Stimulated activated CD8-positive, alpha-beta memory T cell treated with anti-CD3 and anti-CD28 coated beads, Interleukin-15, amount 100 ng/mL, for 48 hours (primary cell): ENCODE data around the gene PGA4.
"Not testable (repeated sequence)": the region's sequence is repeated elsewhere in the genome, so short reads cannot be mapped to it uniquely, and the experiment has no call there.

Experiments used
- DNase-seq, 2 donors: peaks; one replicate each; pipeline ENCODE4 v3.0.0-alpha.2; 2020; ENCODE audit warnings: low read depth in 2 of 2

PGA4 gene

GRCh38 chr11:61204502-61205059, 17.6 kb upstream of the PGA4 start:
- DNase-seq: not testable (repeated sequence)

- not testable (repeated sequence) for DNase-seq
These were observed 14.4 kb upstream of the PGA4 start for GRCh38 chr11:61207636-61208310.

- not testable (repeated sequence) for DNase-seq
These were observed 11.5 kb upstream of the PGA4 start for GRCh38 chr11:61210629-61211028.

- DNase-seq: not testable (repeated sequence)
These were observed 10.7 kb upstream of the PGA4 start for GRCh38 chr11:61211327-61211952.

- not testable (repeated sequence) for DNase-seq
These were observed 9.9 kb upstream of the PGA4 start for GRCh38 chr11:61212202-61212601.

- DNase-seq: not testable (repeated sequence)
These were observed 8.3 kb upstream of the PGA4 start for GRCh38 chr11:61213711-61214324.

- DNase-seq: not testable (repeated sequence)
These were observed 3.8 kb upstream of the PGA4 start for GRCh38 chr11:61218306-61218705.

- DNase-seq: not testable (repeated sequence)
These were observed 3.1 kb upstream of the PGA4 start for GRCh38 chr11:61219016-61219415.

- not testable (repeated sequence) for DNase-seq
These were observed 545 bp downstream of the PGA4 start for GRCh38 chr11:61222692-61223091.

GRCh38 chr11:61226457-61227137, 4.5 kb downstream of the PGA4 start:
- DNase-seq: not testable (repeated sequence)

- DNase-seq: not testable (repeated sequence)
These were observed 7.3 kb downstream of the PGA4 start for GRCh38 chr11:61229458-61229857.

- not testable (repeated sequence) for DNase-seq
These were observed 8.9 kb downstream of the PGA4 start for GRCh38 chr11:61231033-61231432.

GRCh38 chr11:61231585-61231984, 9.4 kb downstream of the PGA4 start:
- DNase-seq: not testable (repeated sequence)

- not testable (repeated sequence) for DNase-seq
These were observed 10.5 kb downstream of the PGA4 start for GRCh38 chr11:61232548-61233145.

GRCh38 chr11:61237130-61237529, 15.0 kb downstream of the PGA4 start:
- not testable (repeated sequence) for DNase-seq

- not testable (repeated sequence) for DNase-seq
These were observed 18.1 kb downstream of the PGA4 start for GRCh38 chr11:61240288-61240687.

GRCh38 chr11:61240875-61241274, 18.7 kb downstream of the PGA4 start, which contains the start of gene PGA5:
Gene PGA5, plus strand, starts transcription at chr11:61241175. Its CDS starts 52 bp downstream, at chr11:61241227.
- not testable (repeated sequence) for DNase-seq

GRCh38 chr11:61241526-61241925, 19.4 kb downstream of the PGA4 start:
- not testable (repeated sequence) for DNase-seq

- not testable (repeated sequence) for DNase-seq
These were observed 23.3 kb downstream of the PGA4 start for GRCh38 chr11:61245284-61245964.

- not testable (repeated sequence) for DNase-seq
These were observed 25.9 kb downstream of the PGA4 start for GRCh38 chr11:61248071-61248470.

GRCh38 chr11:61249201-61249600, 27.1 kb downstream of the PGA4 start:
- not testable (repeated sequence) for DNase-seq
